ENCODE data around the gene HAGHL. TPM values are rescaled to one million over a fixed set of nuclear protein-coding genes. Genes with fewer than 3 reads are reported as not detected.

HAGHL gene
- total and polyA plus RNA-seq, 2 donors (not counting 3 experiments of a cell fraction or from before 2014, with no cell fraction given): 6.3 to 6.8 TPM

- Histone ChIP-seq H2AFZ (ENCODE audit: low read depth, low read length) (no peak overlapping the region), H3K4me1 (ENCODE audit: control insufficient read depth, extremely low read depth, insufficient read depth, low read length) (no peaks in the 10 kb centered on the region), H3K36me3 (ENCODE audit: control insufficient read depth in 2 of 2, extremely low read depth in 1 of 2, insufficient read depth in 2 of 2, low read length in 2 of 2) (no peaks in the 10 kb centered on the region), H3K27ac (ENCODE audit: insufficient read depth, low read depth, low read length) (no peak overlapping the region), H3K79me2 (ENCODE audit: control insufficient read depth, insufficient read depth, low read length) (no peaks in the 10 kb centered on the region), H3K27me3 (ENCODE audit: control insufficient read depth in 2 of 2, insufficient read depth in 2 of 2, low read length in 2 of 2) (peaks cover 28 to 32% of the 10 kb centered on the region in 2 experiments), H3K9ac (replicated peaks; ENCODE audit: extremely low read depth, insufficient read depth, low read length) (no peak overlapping the region), H3K9me3 (replicated peaks; ENCODE audit: control insufficient read depth, insufficient read depth, low read length) (no peaks in the 10 kb centered on the region), H3K9me1 (replicated peaks; ENCODE audit: control insufficient read depth, extremely low read depth, insufficient read depth, low read length) (no peaks in the 10 kb centered on the region), H3K4me3 (replicated peaks in 1 of 3; ENCODE audit: insufficient read depth in 1 of 3, low read depth in 1 of 3, low read length in 3 of 3) (no peak overlapping the region), H4K20me1 (replicated peaks; ENCODE audit: control insufficient read depth, extremely low read depth, insufficient read depth, low read length) (no peaks in the 10 kb centered on the region), H3K4me2 (ENCODE audit: insufficient read depth, low read length) (no peak overlapping the region)
- ChIA-PET CTCF (interaction anchor here (0.6 to 2.4 kb wide), 8 partner anchors 8 to 396 kb away, joined by 3 to 8 read pairs (median 4); partner anchors contain the start of genes METRN and STUB1), POLR2A (interaction anchor here (0.9 kb wide), 1 partner anchor 14 kb away, joined by 3 read pairs; the partner anchor contains the start of gene ANTKMT)
- intact Hi-C loops (cut with micrococcal nuclease): no loop called here
- no peak for FAIRE-seq
- no peak for TF ChIP-seq MYC (IDR thresholded peaks at IDR 0.05; ENCODE audit: low read depth, low read length)
- TF ChIP-seq POLR2AphosphoS5 (IDR thresholded peaks at IDR 0.05; ENCODE audit: insufficient read depth, low read depth, low read length): no peak
- TF ChIP-seq CTCF (IDR thresholded peaks at IDR 0.05; ENCODE audit: extremely low read depth in 1 of 2, insufficient read depth in 1 of 2, low read depth in 1 of 2, low read length in 2 of 2): no peak
- no peak for TF ChIP-seq POLR2A (IDR thresholded peaks at IDR 0.05; ENCODE audit: low read depth, low read length)
- DNase-seq (ENCODE audit: low read depth, low spot score): no peak
- no TSS peak for BruUV-seq (replicated peaks)
- dilution Hi-C loops (cut with MboI; ENCODE audit: extremely low pct_ligation_motif_present, low sequenced_read_pairs): no loop called here
These were observed 19.8 kb upstream of the HAGHL start for GRCh38 chr16:707062-707538.

GRCh38 chr16:708019-708418 lies 18.9 kb upstream of the HAGHL start:
- H3K9ac ChIP-seq (replicated peaks; ENCODE audit: extremely low read depth, insufficient read depth, low read length): no peak overlapping the region
- no peaks in the 10 kb centered on the region for H3K79me2 ChIP-seq (ENCODE audit: control insufficient read depth, insufficient read depth, low read length)
- no peaks in the 10 kb centered on the region for H3K9me3 ChIP-seq (replicated peaks; ENCODE audit: control insufficient read depth, insufficient read depth, low read length)
- dilution Hi-C loops (cut with MboI; ENCODE audit: extremely low pct_ligation_motif_present, low sequenced_read_pairs): no loop called here
- no peak overlapping the region for H3K4me3 ChIP-seq (replicated peaks in 1 of 3; ENCODE audit: insufficient read depth in 1 of 3, low read depth in 1 of 3, low read length in 3 of 3)
- ChIA-PET CTCF (interaction anchor here (0.8 to 2.4 kb wide), 2 partner anchors 12 to 77 kb away, joined by 3 to 8 read pairs; no protein-coding TSS in a partner anchor), POLR2A (no interaction called here)
- H3K4me1 ChIP-seq (ENCODE audit: control insufficient read depth, extremely low read depth, insufficient read depth, low read length): no peaks in the 10 kb centered on the region
- BruUV-seq (replicated peaks): no TSS peak
- H3K27ac ChIP-seq (ENCODE audit: insufficient read depth, low read depth, low read length): no peak overlapping the region
- FAIRE-seq: no peak
- H3K4me2 ChIP-seq (ENCODE audit: insufficient read depth, low read length): no peak overlapping the region
- H3K36me3 ChIP-seq (ENCODE audit: control insufficient read depth in 2 of 2, extremely low read depth in 1 of 2, insufficient read depth in 2 of 2, low read length in 2 of 2): no peaks in the 10 kb centered on the region
- TF ChIP-seq POLR2A (IDR thresholded peaks at IDR 0.05; ENCODE audit: low read depth, low read length) (no peak), POLR2AphosphoS5 (IDR thresholded peaks at IDR 0.05; ENCODE audit: insufficient read depth, low read depth, low read length) (no peak), MYC (IDR thresholded peaks at IDR 0.05; ENCODE audit: low read depth, low read length) (no peak), FOS (IDR thresholded peaks at IDR 0.05; ENCODE audit: borderline replicate concordance, insufficient read depth, low read length) (no peak), CTCF (IDR thresholded peaks at IDR 0.05; ENCODE audit: extremely low read depth in 1 of 2, insufficient read depth in 1 of 2, low read depth in 1 of 2, low read length in 2 of 2) (no peak), GATA2 (IDR thresholded peaks at IDR 0.05; ENCODE audit: insufficient read depth, insufficient read length, low read depth, low read length) (no peak), JUN (IDR thresholded peaks at IDR 0.05; ENCODE audit: borderline replicate concordance, insufficient read depth, insufficient read length, low read depth) (no peak), EZH2 (IDR thresholded peaks at IDR 0.05; ENCODE audit: borderline replicate concordance, low read depth, low read length, severe bottlenecking) (no peak), MAX (IDR thresholded peaks at IDR 0.05; ENCODE audit: insufficient read depth, insufficient read length) (no peak)
- no peak overlapping the region for H2AFZ ChIP-seq (ENCODE audit: low read depth, low read length)
- H4K20me1 ChIP-seq (replicated peaks; ENCODE audit: control insufficient read depth, extremely low read depth, insufficient read depth, low read length): no peaks in the 10 kb centered on the region
- H3K9me1 ChIP-seq (replicated peaks; ENCODE audit: control insufficient read depth, extremely low read depth, insufficient read depth, low read length): no peaks in the 10 kb centered on the region
- peaks cover 24 to 32% of the 10 kb centered on the region in 2 experiments for H3K27me3 ChIP-seq (ENCODE audit: control insufficient read depth in 2 of 2, insufficient read depth in 2 of 2, low read length in 2 of 2)
- DNase-seq (ENCODE audit: low read depth, low spot score): no peak
- intact Hi-C loops (cut with micrococcal nuclease): no loop called here
